Panc1 (cell line): ENCODE results near the gene MLLT3. TPM values are rescaled to one million over a fixed set of nuclear protein-coding genes. Genes with fewer than 3 reads are reported as not detected.

ENCODE experiments used
- ATAC-seq: fragments of 200-7000 bp; cut with Tn5 transposase; 2 replicates; pipeline ENCODE4 v1.9.1; 2020; ENCODE audit warnings: mild to moderate bottlenecking, moderate library complexity
- BruUV-seq: library from RNA; stranded (reverse); fragments of 400-500 nt; replicated peaks from 2 replicates; lab custom pipeline; 2021; lab: Mats Ljungman, UMichigan
- CTCF ChIA-PET: fragments of 300-600 bp; sonication (Branson Sonifier 250); formaldehyde crosslinking; loops from one replicate; lab custom pipeline; 2022; ENCODE audit warnings: antibody characterized with exemption; lab: Charles Lee
- POLR2A ChIA-PET: fragments of 300-600 bp; sonication (Branson Sonifier 250); formaldehyde crosslinking; loops from one replicate; lab custom pipeline; 2022; ENCODE audit warnings: antibody characterized with exemption; lab: Charles Lee
- DNase-seq: peaks from one replicate; pipeline ENCODE4 v3.0.0-alpha.2; 2010; ENCODE audit warnings: low read depth, low spot score
- H3K27ac ChIP-seq: 2 replicates; pipeline ENCODE4 v1.5.1; 2011; ENCODE audit warnings: mild to moderate bottlenecking, low read length, inconsistent platforms
- H3K27me3 ChIP-seq: fragments of 200-500 bp; sonication (Bioruptor generic); 2 replicates; pipeline ENCODE4 v1.6.0; 2014; ENCODE audit warnings: low read length, inconsistent platforms; ENCODE audit not compliant: control insufficient read depth, insufficient read depth
- H3K36me3 ChIP-seq: fragments of 200-500 bp; sonication (Bioruptor generic); 2 replicates; pipeline ENCODE4 v1.5.1; 2014; ENCODE audit warnings: inconsistent platforms, mild to moderate bottlenecking, low read length, moderate library complexity; ENCODE audit not compliant: control insufficient read depth, insufficient read depth
- H3K4me1 ChIP-seq: 2 replicates; pipeline ENCODE4 v1.5.1; 2011; ENCODE audit warnings: inconsistent platforms, mild to moderate bottlenecking, low read length, moderate library complexity; ENCODE audit not compliant: control insufficient read depth, insufficient read depth
- H3K4me3 ChIP-seq, 2 experiments: 2 replicates each; pipeline ENCODE4 v1.5.1; 2011 to 2012; ENCODE audit warnings: low read depth in 2 of 2, low read length in 2 of 2, mild to moderate bottlenecking in 2 of 2, inconsistent platforms in 1 of 2, moderate library complexity in 1 of 2
- H3K9me3 ChIP-seq: fragments of 200-500 bp; sonication (Bioruptor generic); 2 replicates; pipeline ENCODE4 v1.5.1; 2014; ENCODE audit warnings: low read depth, mild to moderate bottlenecking, inconsistent platforms, low read length, moderate library complexity; ENCODE audit not compliant: control insufficient read depth, insufficient read depth
- CTCF ChIP-seq: fragments of 450-650 bp; IDR thresholded peaks from 2 replicates; pipeline ENCODE4 v1.5.1; 2017; ENCODE audit warnings: mild to moderate bottlenecking
- POLR2AphosphoS5 ChIP-seq: IDR thresholded peaks from 2 replicates; pipeline ENCODE4 v1.6.1; 2012; ENCODE audit warnings: mild to moderate bottlenecking, low read depth, low read length, moderate library complexity
- REST ChIP-seq, 2 experiments: IDR thresholded peaks; 2 replicates each; pipeline ENCODE4 v1.6.1; 2011 to 2012; ENCODE audit warnings: low read depth in 2 of 2, control low read depth in 1 of 2, low read length in 1 of 2, mild to moderate bottlenecking in 1 of 2, moderate library complexity in 1 of 2; ENCODE audit not compliant: insufficient read depth in 1 of 2
- SIN3A ChIP-seq: IDR thresholded peaks from 2 replicates; pipeline ENCODE4 v1.6.1; 2012; ENCODE audit warnings: low read depth, mild to moderate bottlenecking, low read length, moderate library complexity, borderline replicate concordance; ENCODE audit not compliant: insufficient read depth
- TCF7L2 ChIP-seq: IDR thresholded peaks from 2 replicates; pipeline ENCODE4 v1.6.1; 2011; ENCODE audit warnings: mild to moderate bottlenecking, low read depth, low read length, inconsistent platforms
- in situ Hi-C: cut with HindIII; loops from 2 replicates; pipeline ENCODE4 v1.10.0; 2016; ENCODE audit warnings: low sequenced_read_pairs, low pct_unique_long_range_greater_than_20kb
- intact Hi-C: fragments of 100-400 bp; cut with micrococcal nuclease; formaldehyde crosslinking; loops from one replicate; pipeline ENCODE4 v1.10.0; 2022; ENCODE audit not compliant: unreplicated experiment
- total RNA-seq: library from RNA; stranded (reverse); gene quantifications from one replicate; pipeline ENCODE4 v1.2.1, GENCODE V29; 2021; ENCODE audit not compliant: unreplicated experiment

The MLLT3 gene
- total RNA-seq, 1 experiment from 2014 or later, result 0.49 TPM

- TF ChIP-seq POLR2AphosphoS5 (no peak), TCF7L2 (no peak), REST (IDR thresholded peaks at IDR 0.05; ENCODE audit: insufficient read depth in 1 of 2, low read depth in 2 of 2, low read length in 1 of 2) (no peak), CTCF (no peak), SIN3A (no peak)
- intact Hi-C loops (loop anchor here (10.0 kb wide), 1 partner anchor 580 kb away; no protein-coding TSS in a partner anchor), in situ Hi-C loops (no loop called here)
- ATAC-seq, result no peak
- ChIA-PET POLR2A (no interaction called here), CTCF (no interaction called here)
- Histone ChIP-seq H3K9me3 (no peaks in the 10 kb centered on the region), H3K27ac (no peak overlapping the region), H3K36me3 (no peaks in the 10 kb centered on the region), H3K4me1 (no peaks in the 10 kb centered on the region), H3K4me3 (no peak overlapping the region), H3K27me3 (no peaks in the 10 kb centered on the region)
- BruUV-seq, result no TSS peak
- no peak for DNase-seq
Observed at GRCh38 chr9:20364959-20365358, 257.3 kb downstream of the MLLT3 start.

- Histone ChIP-seq H3K36me3 (no peaks in the 10 kb centered on the region), H3K9me3 (no peaks in the 10 kb centered on the region), H3K4me1 (no peaks in the 10 kb centered on the region), H3K4me3 (no peak overlapping the region), H3K27me3 (no peaks in the 10 kb centered on the region), H3K27ac (no peak overlapping the region)
- no TSS peak for BruUV-seq
- TF ChIP-seq TCF7L2 (no peak), POLR2AphosphoS5 (no peak), CTCF (no peak), SIN3A (no peak), REST (IDR thresholded peaks at IDR 0.05; ENCODE audit: insufficient read depth in 1 of 2, low read depth in 2 of 2, low read length in 1 of 2) (no peak)
- ChIA-PET POLR2A (no interaction called here), CTCF (no interaction called here)
- DNase-seq (no peak), ATAC-seq (no peak)
- intact Hi-C loops (loop anchor here (10.0 kb wide), 1 partner anchor 582 kb away; no protein-coding TSS in a partner anchor), in situ Hi-C loops (no loop called here)
Observed at GRCh38 chr9:20363233-20363632, 259.1 kb downstream of the MLLT3 start.
